Measurements from ENCODE around the gene LDLRAD4.

Gene LDLRAD4

GRCh38 chr18:13392899-13393298 is 174.3 kb downstream of the LDLRAD4 start:
- DNase-seq = no peak

GRCh38 chr18:13393338-13393737 is 174.8 kb downstream of the LDLRAD4 start:
- DNase-seq = peak; percentile 35

- DNase-seq = peak; percentile 90
Observed at GRCh38 chr18:13394801-13395200, 176.2 kb downstream of the LDLRAD4 start.

GRCh38 chr18:13395577-13395976 is 177.0 kb downstream of the LDLRAD4 start:
- no peak for DNase-seq

GRCh38 chr18:13397504-13398163 is 179.1 kb downstream of the LDLRAD4 start:
- DNase-seq = no peak

- no peak for DNase-seq
Observed at GRCh38 chr18:13398631-13399030, 180.1 kb downstream of the LDLRAD4 start.

GRCh38 chr18:13399511-13399910 is 181.0 kb downstream of the LDLRAD4 start:
- no peak for DNase-seq

GRCh38 chr18:13400636-13401315 is 182.2 kb downstream of the LDLRAD4 start:
- no peak for DNase-seq

GRCh38 chr18:13401404-13401803 is 182.8 kb downstream of the LDLRAD4 start:
- DNase-seq = no peak

- no peak for DNase-seq
Observed at GRCh38 chr18:13401826-13402225, 183.3 kb downstream of the LDLRAD4 start.

GRCh38 chr18:13403786-13404549 is 185.4 kb downstream of the LDLRAD4 start:
- no peak for DNase-seq

GRCh38 chr18:13405305-13406038 is 186.9 kb downstream of the LDLRAD4 start:
- no peak for DNase-seq

- DNase-seq = no peak
Observed at GRCh38 chr18:13406049-13406615, 187.6 kb downstream of the LDLRAD4 start.

GRCh38 chr18:13406736-13407135 is 188.2 kb downstream of the LDLRAD4 start:
- no peak for DNase-seq

- DNase-seq = no peak
Observed at GRCh38 chr18:13407484-13407883, 188.9 kb downstream of the LDLRAD4 start.

GRCh38 chr18:13409026-13409425 is 190.5 kb downstream of the LDLRAD4 start:
- DNase-seq = no peak

- no peak for DNase-seq
Observed at GRCh38 chr18:13409997-13410396, 191.4 kb downstream of the LDLRAD4 start.

GRCh38 chr18:13410471-13410870 is 191.9 kb downstream of the LDLRAD4 start:
- no peak for DNase-seq

GRCh38 chr18:13412017-13412416 is 193.5 kb downstream of the LDLRAD4 start:
- no peak for DNase-seq

GRCh38 chr18:13412901-13413300 is 194.3 kb downstream of the LDLRAD4 start:
- DNase-seq = peak; percentile 47

GRCh38 chr18:13414102-13414501 is 195.5 kb downstream of the LDLRAD4 start:
- DNase-seq = no peak

- DNase-seq = no peak
Observed at GRCh38 chr18:13414521-13414920, 196.0 kb downstream of the LDLRAD4 start.

GRCh38 chr18:13415736-13416135 is 197.2 kb downstream of the LDLRAD4 start:
- no peak for DNase-seq

All from NCI-H510A treated with DMSO at 0.1 percent for 48 hours (cell line).